Panc1 (cell line): ENCODE data around the gene CCDC187.

Experiments
- CTCF ChIP-seq: fragments of 450-650 bp; IDR thresholded peaks from 2 replicates; pipeline ENCODE4 v1.5.1; 2017; ENCODE audit warnings: mild to moderate bottlenecking
- POLR2AphosphoS5 ChIP-seq: IDR thresholded peaks from 2 replicates; pipeline ENCODE4 v1.6.1; 2012; ENCODE audit warnings: mild to moderate bottlenecking, low read depth, low read length, moderate library complexity

DNA sequence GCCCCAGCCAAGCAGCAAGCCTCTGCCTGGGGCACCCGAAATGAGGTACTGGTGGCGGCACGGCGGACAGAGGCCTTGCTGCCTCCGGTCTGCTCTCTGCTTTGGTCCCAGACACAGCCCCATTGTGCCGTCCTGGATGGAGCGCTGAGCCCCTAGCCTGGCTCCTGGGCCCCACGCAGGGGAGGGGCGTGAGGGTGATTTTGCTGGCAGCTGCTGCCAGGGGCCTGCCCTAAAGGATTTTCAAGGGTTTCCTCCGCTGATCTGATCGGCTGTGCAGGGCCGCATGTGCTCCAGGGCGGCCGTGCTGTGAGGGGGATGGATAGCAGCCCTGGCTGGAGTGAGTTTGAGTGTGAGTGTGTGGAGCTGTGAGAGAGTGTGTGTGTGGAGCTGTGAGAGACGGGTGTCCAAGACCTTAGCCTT, 24.7 kb upstream of the CCDC187 start:
- TF ChIP-seq POLR2AphosphoS5: no peak
- no peak for TF ChIP-seq CTCF
